GM12878 (cell line): ENCODE results near the gene AP1B1.

Experiments
- CHD4 ChIP-seq: fragments of 200-600 bp; sonication (generic); IDR thresholded peaks from 2 replicates; pipeline ENCODE4 v1.6.1; 2016; ENCODE audit warnings: mild to moderate bottlenecking
- HCFC1 ChIP-seq: fragments of 150-350 bp; IDR thresholded peaks from 2 replicates; pipeline ENCODE4 v1.6.1; 2014; ENCODE audit warnings: low read length
- NFYB ChIP-seq: IDR thresholded peaks from 2 replicates; pipeline ENCODE4 v1.6.1; 2011; ENCODE audit warnings: low read depth, mild to moderate bottlenecking, low read length, improper control_type of control experiment, moderate library complexity; ENCODE audit not compliant: insufficient read depth
- POLR2A ChIP-seq: IDR thresholded peaks from 2 replicates; pipeline ENCODE4 v1.6.1; 2011; ENCODE audit warnings: low read depth, mild to moderate bottlenecking, low read length
- SMC3 ChIP-seq: IDR thresholded peaks from 2 replicates; pipeline ENCODE4 v1.6.1; 2011; ENCODE audit warnings: low read length, improper control_type of control experiment, borderline replicate concordance
- STAT1 ChIP-seq: fragments of 450-650 bp; conservative IDR thresholded peaks from 2 replicates; pipeline ENCODE4 v1.6.1; 2014; ENCODE audit warnings: antibody characterized with exemption, mild to moderate bottlenecking
- TCF12 ChIP-seq: IDR thresholded peaks from 2 replicates; pipeline ENCODE4 v1.6.1; 2011; ENCODE audit warnings: low read depth, mild to moderate bottlenecking, low read length
- YY1 ChIP-seq: IDR thresholded peaks from 2 replicates; pipeline ENCODE4 v1.6.1; 2011; ENCODE audit warnings: low read depth, mild to moderate bottlenecking, low read length
- TF ChIP-seq, protein P1 (sequence below): fragments of 450-650 bp; IDR thresholded peaks from 2 replicates; pipeline ENCODE4 v1.6.1; 2016; ENCODE audit warnings: mild to moderate bottlenecking
- TF ChIP-seq, protein P2 (sequence below), 3 experiments: IDR thresholded peaks in 2 of 3; conservative IDR thresholded peaks in 1 of 3; 2 replicates each; pipeline ENCODE4 v1.5.1; 2011; ENCODE audit warnings: low read depth in 3 of 3, low read length in 3 of 3, mild to moderate bottlenecking in 3 of 3, control low read depth in 2 of 3, moderate library complexity in 2 of 3, inconsistent platforms in 1 of 3, mixed read lengths in 1 of 3; ENCODE audit not compliant: control insufficient read depth in 2 of 3, insufficient read depth in 1 of 3; ENCODE audit errors: extremely low read depth in 1 of 3

DNA sequence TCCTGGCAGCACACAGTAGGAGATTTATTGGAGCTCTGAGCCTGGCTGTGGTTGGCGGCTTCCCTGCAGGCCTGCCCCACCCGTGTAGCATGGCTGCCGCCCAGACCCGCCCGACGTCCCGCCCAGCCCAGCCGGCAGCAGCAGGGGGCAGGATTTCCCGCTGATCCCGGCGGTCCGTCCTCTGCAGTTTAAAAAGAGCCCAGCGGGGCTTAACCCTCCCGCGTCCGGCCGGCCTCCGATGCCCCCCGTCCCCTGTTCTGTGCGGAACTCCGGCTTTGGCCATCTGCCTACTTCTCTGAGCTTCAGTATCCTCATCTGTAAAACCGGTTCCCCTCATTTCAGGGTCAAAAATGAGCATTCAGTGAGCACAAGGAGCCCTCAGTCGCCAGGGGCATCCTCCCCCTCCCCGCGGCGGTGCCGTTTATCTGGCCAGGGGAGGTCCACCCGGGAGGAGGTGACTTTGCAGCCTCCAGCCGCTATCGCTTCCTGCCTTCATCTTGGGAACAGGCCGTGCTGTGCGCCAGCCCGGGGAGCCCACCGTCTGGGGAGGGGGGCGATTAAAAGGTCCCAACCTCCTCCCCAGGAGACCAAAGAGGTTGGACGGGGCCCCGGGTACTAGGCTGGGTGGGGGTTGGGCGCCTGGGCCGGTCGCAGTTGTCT lies 82.1 kb downstream of the AP1B1 start, which contains the start of gene GAS2L1:
- TF ChIP-seq STAT1 (no peak), HCFC1 (no peak), POLR2A (no peak), CHD4 (no peak), YY1 (peak; percentile 61), NFYB (no peak), TCF12 (no peak), SMC3 (no peak)
- TF ChIP-seq, protein P1, sequence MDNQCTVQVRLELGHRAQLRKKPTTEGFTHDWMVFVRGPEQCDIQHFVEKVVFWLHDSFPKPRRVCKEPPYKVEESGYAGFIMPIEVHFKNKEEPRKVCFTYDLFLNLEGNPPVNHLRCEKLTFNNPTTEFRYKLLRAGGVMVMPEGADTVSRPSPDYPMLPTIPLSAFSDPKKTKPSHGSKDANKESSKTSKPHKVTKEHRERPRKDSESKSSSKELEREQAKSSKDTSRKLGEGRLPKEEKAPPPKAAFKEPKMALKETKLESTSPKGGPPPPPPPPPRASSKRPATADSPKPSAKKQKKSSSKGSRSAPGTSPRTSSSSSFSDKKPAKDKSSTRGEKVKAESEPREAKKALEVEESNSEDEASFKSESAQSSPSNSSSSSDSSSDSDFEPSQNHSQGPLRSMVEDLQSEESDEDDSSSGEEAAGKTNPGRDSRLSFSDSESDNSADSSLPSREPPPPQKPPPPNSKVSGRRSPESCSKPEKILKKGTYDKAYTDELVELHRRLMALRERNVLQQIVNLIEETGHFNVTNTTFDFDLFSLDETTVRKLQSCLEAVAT, result no peak
- TF ChIP-seq, protein P2, sequence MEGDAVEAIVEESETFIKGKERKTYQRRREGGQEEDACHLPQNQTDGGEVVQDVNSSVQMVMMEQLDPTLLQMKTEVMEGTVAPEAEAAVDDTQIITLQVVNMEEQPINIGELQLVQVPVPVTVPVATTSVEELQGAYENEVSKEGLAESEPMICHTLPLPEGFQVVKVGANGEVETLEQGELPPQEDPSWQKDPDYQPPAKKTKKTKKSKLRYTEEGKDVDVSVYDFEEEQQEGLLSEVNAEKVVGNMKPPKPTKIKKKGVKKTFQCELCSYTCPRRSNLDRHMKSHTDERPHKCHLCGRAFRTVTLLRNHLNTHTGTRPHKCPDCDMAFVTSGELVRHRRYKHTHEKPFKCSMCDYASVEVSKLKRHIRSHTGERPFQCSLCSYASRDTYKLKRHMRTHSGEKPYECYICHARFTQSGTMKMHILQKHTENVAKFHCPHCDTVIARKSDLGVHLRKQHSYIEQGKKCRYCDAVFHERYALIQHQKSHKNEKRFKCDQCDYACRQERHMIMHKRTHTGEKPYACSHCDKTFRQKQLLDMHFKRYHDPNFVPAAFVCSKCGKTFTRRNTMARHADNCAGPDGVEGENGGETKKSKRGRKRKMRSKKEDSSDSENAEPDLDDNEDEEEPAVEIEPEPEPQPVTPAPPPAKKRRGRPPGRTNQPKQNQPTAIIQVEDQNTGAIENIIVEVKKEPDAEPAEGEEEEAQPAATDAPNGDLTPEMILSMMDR (IDR thresholded peaks at IDR 0.05 in 2 of 3, conservative IDR thresholded peaks at IDR 0.05 in 1 of 3; ENCODE audit: control insufficient read depth in 2 of 3, extremely low read depth in 1 of 3, insufficient read depth in 1 of 3, low read depth in 3 of 3, low read length in 3 of 3), result peak in 2 of 3 experiments; percentile 32 to 42; a peak in 3 of 6 replicates
